CD4-positive, alpha-beta T cell treated with Interleukin-4 for 1 hour (primary cell): ENCODE results near the gene TBL1XR1.

Source experiments
- DNase-seq, 2 donors: peaks; one replicate each; pipeline ENCODE4 v3.0.0-alpha.2; 2020 to 2022

Gene TBL1XR1

GRCh38 chr3:176994891-176995781, 202.1 kb downstream of the TBL1XR1 start:
- no peak for DNase-seq

- no peak for DNase-seq
These were observed 202.9 kb downstream of the TBL1XR1 start for GRCh38 chr3:176994393-176994792.

- no peak for DNase-seq
These were observed 204.3 kb downstream of the TBL1XR1 start for GRCh38 chr3:176992978-176993377.

DNA sequence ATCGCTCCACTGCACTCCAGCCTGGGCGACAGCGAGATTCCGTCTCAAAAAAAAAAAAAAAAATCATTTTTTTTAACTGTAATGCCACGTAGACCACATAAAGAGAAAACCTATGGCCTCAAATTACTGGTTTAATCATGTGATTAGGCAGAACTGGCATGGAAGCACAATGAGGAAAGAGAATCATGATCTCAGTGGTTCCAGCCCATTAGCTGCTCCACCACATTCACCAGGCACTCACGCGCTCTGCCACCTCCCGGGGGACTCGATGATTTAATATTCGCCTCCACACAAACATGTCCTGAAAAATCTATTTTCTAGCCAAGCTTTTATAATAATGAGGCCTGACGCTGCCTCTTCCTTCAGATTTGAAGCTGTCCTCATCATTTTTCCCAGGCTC, 204.7 kb downstream of the TBL1XR1 start:
- DNase-seq = no peak

GRCh38 chr3:176988795-176989194, 208.5 kb downstream of the TBL1XR1 start:
- no peak for DNase-seq

- DNase-seq = no peak
These were observed 209.2 kb downstream of the TBL1XR1 start for GRCh38 chr3:176987901-176988650.

DNA sequence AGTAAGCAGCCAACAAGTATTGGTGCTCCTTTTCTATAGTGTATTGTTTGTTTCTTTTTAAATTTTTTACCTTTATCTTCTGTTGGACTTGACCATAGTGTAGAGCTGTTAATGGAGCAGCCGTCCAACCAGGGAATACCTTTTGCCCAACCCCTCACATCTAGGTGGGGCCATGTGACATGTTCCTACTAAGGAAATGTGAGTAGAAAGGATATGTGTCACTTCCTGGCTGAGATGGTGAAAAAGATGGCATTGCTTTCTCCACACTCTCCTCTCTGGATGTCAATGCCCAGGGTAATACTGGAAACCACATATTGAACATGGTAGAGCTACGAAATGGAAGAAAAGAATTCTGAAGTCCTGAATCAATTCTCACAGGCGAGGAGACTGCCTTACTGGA, 218.8 kb downstream of the TBL1XR1 start:
- no peak for DNase-seq

DNA sequence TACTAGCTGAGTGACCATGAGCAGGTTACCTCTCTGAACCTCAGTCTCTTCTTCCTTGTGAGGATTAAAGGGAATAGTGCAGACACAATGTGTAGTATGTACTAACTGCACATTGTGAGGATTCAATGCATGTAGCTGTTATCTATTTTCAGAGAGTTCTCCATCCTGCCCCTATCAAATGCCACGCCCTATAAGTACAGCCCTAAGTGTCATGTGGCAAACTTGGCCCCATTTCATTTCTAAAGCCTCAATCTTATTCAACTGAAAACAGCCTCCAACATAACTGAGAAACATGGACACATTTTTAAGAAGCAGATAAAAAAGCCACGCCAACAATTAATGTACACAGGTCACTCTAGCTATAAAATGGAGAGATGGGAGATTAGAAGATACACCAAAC, 220.0 kb downstream of the TBL1XR1 start:
- no peak for DNase-seq

GRCh38 chr3:176976586-176976985, 220.7 kb downstream of the TBL1XR1 start:
- DNase-seq = no peak

- no peak for DNase-seq
These were observed 223.0 kb downstream of the TBL1XR1 start for GRCh38 chr3:176974279-176974678.

DNA sequence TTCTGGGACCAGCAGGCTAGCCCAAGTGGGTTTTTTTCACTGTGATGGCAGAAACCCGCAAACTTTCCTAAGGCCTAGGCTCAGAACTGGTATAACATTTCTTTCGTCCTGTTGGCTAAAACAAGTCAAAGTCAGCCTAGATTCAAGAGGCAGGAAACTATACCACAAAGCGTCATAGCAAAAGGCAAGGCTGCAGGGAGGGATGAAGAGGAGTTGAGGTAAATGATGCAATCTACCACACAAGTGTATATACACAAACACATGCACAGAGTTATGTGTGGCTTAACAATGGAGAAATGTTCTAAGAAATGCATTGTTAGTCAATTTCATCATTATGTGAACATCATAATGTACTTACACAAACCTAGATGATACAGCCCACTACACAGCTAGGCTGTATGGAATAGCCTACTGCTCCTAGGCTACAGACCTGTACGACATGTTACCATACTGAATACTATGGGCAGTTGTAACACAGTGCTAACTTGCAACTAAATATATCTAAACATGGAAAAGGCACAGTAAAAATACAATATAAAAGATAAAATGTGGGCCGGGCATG, 225.6 kb downstream of the TBL1XR1 start:
- DNase-seq = no peak

GRCh38 chr3:176970770-176971169, 226.5 kb downstream of the TBL1XR1 start:
- DNase-seq = no peak

DNA sequence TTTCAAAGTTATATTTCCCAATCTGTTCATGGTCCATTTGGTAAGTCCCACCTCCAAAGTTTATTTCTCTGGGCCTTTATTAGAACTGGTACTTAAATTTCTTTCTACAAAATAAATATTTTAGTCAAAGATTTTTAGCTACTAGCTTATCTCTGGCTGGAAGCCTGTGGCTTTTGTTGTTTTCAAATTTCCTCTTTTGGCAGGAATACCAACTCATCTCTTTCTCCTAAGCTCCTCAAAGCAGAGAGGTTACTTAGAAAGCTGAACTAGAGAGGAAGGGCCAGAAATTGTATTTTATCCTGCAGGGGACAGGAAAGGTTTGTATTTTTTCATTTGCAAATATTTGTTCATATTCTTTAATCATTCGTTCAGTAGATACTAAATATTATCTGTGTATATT, 227.8 kb downstream of the TBL1XR1 start:
- no peak for DNase-seq
